Right kidney (tissue), 1 donor: Measurements from ENCODE around the gene DSTYK.
"Not testable (repeated sequence)": the region's sequence is repeated elsewhere in the genome, so short reads cannot be mapped to it uniquely, and the experiment has no call there.

Experiments used
- DNase-seq: peaks from one replicate; pipeline ENCODE4 v3.0.0-alpha.2; 2016

DSTYK gene

DNA sequence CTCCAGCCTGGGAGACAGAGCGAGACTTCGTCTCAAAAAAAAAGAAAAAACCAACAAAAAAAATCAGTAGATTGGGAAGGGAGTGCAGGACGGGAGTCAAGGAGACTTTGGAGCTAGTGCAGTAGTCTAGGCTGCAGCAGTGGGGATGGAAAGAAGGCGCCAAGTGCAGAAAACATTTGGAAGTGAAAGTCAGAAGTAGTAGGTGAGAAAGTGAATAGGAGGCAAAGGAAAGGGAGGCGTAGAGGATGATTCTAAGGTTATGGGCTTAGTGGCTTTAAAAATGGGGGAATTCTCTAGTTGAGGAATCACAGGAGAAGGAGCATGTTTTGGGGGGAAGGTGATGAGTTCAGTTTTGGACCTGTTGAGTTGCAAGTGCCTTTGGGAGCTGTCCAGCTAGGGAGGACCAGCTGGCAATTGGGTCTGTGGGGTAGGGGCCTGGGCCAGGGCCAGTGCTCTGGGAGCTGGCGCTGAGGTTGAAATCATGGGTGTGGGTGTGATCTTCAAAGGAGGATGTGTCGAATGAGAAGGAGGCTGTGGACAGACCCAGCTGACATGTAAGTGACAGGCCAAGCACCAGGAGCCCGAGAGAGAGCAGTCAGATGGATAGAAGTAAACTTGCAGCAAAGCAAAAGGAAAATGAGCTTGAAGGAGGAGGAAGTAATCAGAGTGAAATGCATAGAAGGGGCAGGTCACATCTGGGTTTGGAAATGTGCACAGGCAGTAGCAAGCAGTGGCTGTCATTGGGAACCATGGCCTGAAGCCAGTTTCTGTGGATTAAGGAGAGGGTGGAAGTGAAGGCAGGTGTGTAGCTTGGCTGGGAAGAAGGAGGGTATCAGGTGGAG lies 32.1 kb upstream of the DSTYK start:
- DNase-seq, result no peak

GRCh38 chr1:205241366-205242030 lies 30.0 kb upstream of the DSTYK start:
- DNase-seq, result no peak

DNA sequence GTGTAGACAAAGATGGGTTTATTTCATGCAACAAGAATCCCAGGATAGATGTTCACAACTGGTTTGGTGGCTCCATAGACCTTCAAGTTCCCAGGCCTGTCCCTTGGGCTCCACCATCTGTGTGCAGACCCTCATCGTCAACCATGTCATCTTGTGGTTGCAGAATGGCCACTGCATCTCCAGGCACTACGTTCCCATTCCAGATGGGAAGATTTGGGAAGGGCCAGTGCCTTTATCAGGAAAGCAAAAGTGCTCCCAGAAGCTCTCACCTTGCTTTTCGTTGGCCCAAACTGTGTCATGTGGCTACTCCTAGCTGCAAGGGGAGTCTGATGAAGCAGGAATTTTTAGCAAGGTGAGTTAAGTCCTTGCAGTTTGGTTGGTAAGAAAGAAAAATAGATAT lies 29.1 kb upstream of the DSTYK start:
- DNase-seq, result no peak

GRCh38 chr1:205240118-205240517 lies 28.6 kb upstream of the DSTYK start:
- no peak for DNase-seq

DNA sequence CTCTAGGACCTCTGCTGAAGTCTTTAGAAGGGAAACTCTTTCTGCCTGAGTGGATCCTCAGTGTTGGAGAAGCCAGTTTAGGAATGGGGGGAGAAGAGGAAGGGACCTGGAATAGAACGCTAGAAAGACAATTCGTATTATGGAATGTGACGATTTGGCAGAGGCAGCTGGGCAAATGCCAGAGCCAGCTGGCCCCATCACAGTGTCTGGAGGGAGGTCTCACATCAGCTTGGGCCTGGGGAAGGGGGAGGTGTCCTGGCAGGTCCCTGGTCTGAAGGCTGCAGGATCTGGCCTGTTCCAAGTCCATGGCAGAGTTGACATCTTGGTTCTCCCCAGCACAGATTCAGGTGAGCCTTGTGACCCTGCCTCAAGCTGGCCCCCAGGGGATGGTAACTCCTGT lies 27.6 kb upstream of the DSTYK start:
- no peak for DNase-seq

DNA sequence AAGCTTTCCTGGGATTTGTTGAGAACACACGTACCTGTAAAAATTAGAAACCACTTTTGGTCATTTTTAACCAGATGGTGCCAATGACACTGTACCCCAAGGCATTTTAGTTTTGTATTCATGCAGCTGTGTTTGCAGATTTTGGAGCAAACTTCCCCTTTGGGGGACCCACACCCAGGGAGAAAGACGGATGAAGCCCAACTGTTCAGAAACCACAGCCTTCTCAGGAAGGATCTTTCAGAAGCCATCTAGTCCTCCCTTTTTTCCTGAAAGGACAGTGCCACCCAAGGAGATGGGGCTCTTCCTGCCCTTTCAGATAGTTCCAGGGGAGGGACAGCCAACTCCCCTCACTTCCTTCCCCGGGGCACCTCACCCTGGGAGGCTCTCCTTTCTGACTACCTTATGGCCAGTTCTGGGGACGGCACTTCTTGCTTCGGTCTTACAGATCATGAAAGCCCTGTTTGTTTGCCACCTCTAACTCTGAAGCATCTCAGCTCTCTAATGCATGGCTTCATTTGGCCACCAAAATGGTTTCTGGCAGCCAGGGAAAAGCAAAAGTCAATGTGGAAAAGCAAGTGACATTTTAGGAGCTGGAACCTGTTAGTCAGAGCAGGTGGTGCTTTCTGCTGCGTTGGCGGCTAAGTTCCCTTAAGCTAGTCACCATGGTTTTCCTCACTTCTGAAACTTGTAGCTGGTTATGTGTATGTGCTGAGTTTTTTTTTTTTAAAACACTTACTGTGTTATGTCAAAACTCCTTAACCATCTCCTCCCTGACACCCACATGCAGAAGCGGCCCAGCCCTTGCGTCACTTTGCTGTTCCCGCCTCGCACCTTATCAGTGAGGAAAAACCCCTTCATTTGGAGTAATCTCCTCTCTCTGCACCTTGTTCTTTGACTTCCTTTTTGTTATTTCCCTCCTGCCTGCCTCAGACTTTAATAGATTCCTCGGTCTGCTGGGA lies 26.3 kb upstream of the DSTYK start:
- no peak for DNase-seq

DNA sequence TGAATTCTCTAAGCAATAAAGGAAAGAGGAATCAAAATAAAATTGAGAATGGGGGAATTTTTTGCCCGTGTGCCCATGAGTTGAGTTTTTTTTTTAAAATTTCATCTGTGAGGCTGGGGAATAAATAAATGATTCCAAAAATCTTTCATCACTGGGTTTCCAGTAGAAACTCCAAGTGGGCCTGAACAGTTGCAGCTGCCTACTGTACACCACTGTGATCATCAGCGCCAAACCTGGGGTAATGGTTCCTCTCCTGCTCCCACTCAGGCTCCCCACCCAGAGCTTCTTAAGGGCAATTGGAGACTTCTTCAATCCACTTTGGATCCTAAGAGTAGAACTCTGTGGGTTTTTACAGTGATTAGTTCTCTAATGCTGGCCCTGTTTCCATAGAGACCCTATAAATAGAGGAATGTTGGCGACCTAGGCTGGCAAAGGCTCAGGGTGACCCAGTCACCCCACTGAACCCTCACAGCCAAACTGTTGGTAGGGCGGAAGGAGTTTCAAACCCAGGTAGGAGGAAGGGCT lies 25.5 kb upstream of the DSTYK start:
- DNase-seq, result no peak

DNA sequence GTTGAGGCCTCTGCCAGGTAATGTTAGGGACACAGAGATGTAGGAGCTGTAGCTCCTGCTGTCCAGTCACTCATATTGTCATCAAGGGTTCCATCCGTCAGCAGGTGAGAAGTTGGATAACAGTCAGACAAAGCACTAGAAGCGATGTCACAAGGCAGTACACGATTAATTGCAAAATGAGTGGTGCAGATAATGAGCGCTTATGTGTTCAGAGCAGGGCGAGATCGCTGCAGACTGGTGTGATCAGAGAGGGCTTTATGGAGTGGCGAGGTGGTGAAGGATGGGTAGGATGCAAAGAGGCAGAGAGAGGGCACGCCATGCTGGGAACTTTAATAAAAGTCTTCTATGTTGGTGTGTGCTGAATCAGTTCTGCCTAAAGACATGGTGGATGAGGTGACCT lies 25.0 kb upstream of the DSTYK start:
- DNase-seq, result no peak

DNA sequence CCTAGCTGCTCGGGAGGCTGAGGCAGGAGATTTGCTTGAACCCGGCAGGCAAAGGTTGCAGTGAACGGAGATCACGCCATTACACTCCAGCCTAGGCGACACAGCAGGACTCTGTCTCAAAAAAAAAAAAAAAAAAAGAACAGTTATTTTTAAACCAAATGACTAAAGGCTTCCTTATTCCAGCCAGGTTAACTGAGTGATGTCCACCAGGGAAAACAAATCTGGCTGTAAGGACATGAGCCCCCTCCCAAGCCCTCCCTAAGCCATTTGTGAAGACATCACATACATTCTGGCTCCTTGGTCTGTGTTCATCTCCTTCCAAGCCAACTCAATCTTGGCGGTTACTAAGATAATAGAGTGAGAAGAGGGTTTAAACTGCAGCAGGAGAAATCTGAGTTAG lies 24.4 kb upstream of the DSTYK start:
- no peak for DNase-seq

- DNase-seq, result not testable (repeated sequence)
These were observed 22.5 kb upstream of the DSTYK start for GRCh38 chr1:205233986-205234385.

- no peak for DNase-seq
These were observed 21.5 kb upstream of the DSTYK start for GRCh38 chr1:205232945-205233397.

DNA sequence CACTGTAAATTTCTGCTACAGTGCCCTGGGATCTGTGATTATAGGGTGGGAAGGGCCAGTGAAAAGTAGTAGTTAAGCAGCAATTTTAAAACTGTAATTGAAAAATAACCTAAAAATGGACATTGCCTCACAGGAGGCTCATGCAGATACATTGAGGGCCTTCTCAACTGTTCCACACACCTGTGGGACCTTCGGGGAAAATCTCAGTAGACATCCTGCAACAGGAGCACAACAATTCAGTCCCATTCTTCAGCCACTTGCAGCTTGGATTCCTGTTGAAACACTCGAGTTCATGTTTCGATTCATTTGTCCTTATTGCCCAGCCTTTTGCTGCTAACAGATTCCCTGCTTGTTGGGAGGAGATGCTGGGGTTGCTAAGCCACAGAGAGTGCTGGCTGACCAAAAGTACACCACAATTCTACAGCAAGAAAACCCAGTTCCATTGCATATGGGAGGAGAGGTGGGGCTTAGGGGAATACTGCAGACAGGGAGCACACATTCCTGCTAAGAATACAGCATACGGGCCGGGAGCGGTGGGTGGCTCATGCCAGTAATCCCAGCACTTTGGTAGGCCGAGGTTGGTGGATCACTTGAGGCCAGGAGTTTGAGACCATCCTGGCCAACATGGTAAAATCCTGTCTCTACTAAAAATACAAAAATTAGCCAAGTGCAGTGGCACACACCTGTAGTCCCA lies 20.8 kb upstream of the DSTYK start:
- DNase-seq, result no peak

DNA sequence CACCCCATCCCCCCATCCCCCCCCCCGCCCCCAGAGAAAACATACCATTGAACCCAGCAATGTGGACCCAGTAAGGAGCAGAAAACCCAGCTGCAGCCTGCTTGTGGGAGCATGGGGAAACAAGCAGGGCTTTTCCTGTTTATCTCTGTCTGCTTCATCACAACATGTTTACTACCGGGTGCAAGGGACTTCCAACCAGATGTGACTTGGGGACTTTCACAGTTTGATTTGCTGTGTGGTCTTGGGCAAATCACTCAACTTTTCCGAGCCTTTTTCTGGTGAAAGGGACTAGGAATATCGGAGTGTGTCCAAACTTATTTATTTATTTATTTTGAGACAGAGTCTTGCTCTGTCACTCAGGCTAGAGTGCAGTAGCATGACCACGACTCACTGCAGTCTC lies 19.5 kb upstream of the DSTYK start:
- DNase-seq, result no peak

DNA sequence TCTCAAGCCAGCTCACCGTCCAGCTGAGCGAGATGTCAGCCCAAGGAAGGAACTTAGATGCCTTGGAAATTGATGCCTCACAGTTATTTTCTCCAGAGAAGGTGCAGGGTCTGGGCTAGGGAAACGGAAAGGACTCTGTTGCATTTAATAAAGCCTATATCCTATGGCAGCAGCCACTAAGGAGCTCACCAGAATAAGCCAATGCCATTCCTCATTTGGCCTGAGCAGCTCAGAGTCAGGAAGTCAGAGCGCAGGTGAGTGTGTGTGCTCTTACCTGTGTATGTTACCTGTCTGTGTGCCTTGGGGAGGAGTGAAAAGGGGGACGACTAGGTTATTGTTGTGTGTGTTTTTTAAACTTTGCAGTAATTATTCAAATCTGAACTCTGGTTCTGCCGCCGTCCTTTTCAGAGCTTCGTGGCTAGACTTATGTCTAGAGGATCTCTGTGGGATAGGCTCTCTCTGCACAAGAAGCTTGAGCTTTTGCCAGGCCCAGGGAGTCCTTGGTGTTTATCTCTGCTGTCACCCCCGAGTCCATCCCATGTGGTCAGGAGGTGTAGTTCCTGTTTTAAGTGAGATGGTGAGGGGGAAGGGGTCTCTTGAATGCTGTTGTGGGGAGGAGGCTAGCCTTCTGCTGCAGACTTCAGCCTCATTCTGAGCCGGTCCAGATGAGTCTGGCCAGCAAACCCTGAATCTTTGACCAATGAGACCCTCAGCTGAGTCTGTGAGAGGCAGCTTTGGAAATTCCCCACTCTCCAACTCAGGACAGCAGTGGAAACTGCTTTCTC lies 18.6 kb upstream of the DSTYK start:
- DNase-seq, result no peak

- peak; percentile 31 for DNase-seq
These were observed 17.9 kb upstream of the DSTYK start for GRCh38 chr1:205229399-205229871.

DNA sequence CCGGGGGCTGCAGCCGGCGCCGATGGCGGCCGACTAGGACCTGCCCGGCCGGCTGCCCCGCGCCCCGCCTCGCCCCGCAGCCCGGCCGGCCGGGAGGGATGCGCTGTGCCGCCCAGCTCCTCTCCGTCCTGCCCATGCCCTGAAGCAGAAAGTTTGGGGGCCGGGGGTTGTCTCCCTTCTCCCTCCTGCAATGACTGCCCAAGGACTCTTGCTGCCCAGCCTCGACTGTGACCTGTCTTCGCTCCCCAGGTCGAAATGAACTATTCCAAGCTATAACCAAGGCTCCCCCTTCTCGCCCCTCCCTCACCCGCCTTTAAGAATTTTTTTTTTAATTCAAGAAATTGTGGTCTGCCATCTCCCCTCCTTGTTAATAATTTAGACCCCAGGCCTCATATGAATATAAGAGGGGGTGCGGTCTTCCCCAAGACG lies 16.6 kb upstream of the DSTYK start:
- DNase-seq, result peak; percentile 77

DNA sequence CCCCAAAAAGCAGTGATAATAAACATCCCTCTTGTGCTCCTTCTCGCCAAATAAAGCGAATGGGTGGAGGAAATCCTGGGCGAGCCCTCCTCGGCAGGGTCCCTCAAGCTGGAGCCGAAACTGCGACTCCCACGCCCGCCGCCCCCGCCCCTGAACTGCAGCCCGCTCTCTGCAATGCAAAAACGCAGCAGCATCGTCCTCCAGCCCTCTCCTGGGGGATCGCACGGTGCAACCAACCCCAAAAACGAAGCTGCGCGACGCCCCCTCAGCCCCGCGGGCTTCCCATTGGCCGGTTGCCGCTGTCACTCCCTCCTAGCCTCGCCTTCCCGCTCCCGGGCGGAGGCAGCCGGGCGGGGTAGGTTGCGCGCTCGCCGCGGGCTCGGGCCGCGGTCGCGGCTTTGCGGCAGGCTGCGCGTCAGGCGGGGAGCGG lies 16.1 kb upstream of the DSTYK start, which contains the start of gene TMCC2:
Gene TMCC2 (plus strand): TSS at position 363 of the 430 bp plus-strand sequence. CDS start 619 bp downstream, outside the sequence.
- peak; percentile 81 for DNase-seq

DNA sequence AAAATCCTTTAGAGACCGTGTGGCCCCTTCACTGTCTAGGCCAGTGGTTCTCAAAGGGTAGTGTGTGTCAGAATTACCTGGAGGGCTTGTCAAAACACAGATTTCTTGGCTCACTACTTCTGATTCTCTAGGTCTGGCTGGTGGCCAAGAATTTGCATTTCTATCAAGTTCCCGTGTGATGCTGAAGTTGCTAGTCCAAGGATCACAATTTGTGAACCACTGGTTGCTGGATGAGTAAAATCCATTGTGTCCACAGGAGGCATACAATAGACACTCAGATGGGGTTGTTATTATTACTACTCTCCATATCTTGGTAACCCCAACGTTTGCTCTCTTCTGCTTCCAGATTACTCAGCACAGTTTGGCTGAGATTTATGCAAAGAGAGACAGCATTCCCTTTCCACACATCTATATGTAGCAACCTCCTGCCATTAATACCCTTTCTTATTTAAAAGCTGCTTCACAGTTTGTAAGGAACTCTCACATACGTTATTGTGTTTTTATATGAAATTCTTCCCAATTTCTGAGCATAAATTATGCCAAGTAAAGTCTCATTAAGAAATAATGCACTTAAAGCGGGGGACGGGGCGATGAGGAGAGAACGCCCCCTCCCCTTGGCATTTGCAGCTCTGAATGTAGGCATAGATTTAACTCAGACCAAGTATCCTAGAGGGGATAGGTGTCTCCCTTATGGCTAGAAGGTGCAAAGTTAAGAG lies 15.5 kb upstream of the DSTYK start:
- peak; percentile 24 for DNase-seq

GRCh38 chr1:205225901-205226765 lies 14.6 kb upstream of the DSTYK start:
- DNase-seq, result no peak
